Left lung (tissue), 10 donors: ENCODE results near the gene AQP11. TPM values are rescaled to one million over a fixed set of nuclear protein-coding genes. Genes with fewer than 3 reads are reported as not detected.
A peak's percentile ranks its signal among the peaks of the same experiment; 100 is the strongest.

Source experiments
- ATAC-seq: fragments of 200-7000 bp; cut with Tn5 transposase; one replicate; pipeline ENCODE4 v1.9.1; 2020; ENCODE audit warnings: moderate library complexity
- DNase-seq, 4 donors: peaks; one replicate each; pipeline ENCODE4 v3.0.0-alpha.2; 2013 to 2020
- H3K27ac ChIP-seq, 2 donors: fragments of 200-600 bp; sonication (generic) in 1 of 2; one replicate each; pipeline versions ENCODE4 v1.5.0 to v1.8.0; 2020 to 2021
- H3K27me3 ChIP-seq, 2 donors: fragments of 200-600 bp; sonication (generic) in 1 of 2; one replicate each; pipeline versions ENCODE4 v1.5.0 to v1.8.0; 2020 to 2021
- H3K36me3 ChIP-seq, 2 donors: fragments of 200-600 bp; sonication (generic) in 1 of 2; one replicate each; pipeline versions ENCODE4 v1.5.0 to v1.8.0; 2020 to 2021
- H3K4me1 ChIP-seq, 2 donors: fragments of 200-600 bp; one replicate each; pipeline ENCODE4 v1.8.0; 2021
- H3K4me3 ChIP-seq, 2 donors: fragments of 200-600 bp; sonication (generic) in 1 of 2; one replicate each; pipeline versions ENCODE4 v1.5.0 to v1.8.0; 2020 to 2021; ENCODE audit warnings: mild to moderate bottlenecking in 1 of 2
- H3K9me3 ChIP-seq, 2 donors: fragments of 200-600 bp; sonication (generic) in 1 of 2; one replicate each; pipeline versions ENCODE4 v1.5.0 to v1.8.0; 2020 to 2021
- CTCF ChIP-seq, 2 donors: fragments of 200-600 bp; sonication (generic) in 1 of 2; IDR thresholded peaks; one replicate each; pipeline versions ENCODE4 v1.5.0 to v1.8.0; 2021; ENCODE audit warnings: antibody characterized with exemption in 2 of 2
- intact Hi-C, 2 donors: fragments of 100-400 bp; cut with DNase I; formaldehyde crosslinking; loops; one replicate each; pipeline versions ENCODE4 v1.11.2 to v1.14.2; 2022
- polyA plus RNA-seq, 6 donors: library from polyadenylated mRNA; unstranded; fragments of 120-200 nt; gene quantifications; one replicate each; pipeline ENCODE4 v1.2.1, GENCODE V29; 2013; ENCODE audit not compliant: insufficient read length in 6 of 6
- total RNA-seq, 2 donors: library from RNA; stranded (reverse); fragmentation: NEBNext Ultra II Directional; extraction: Animal tissue kit (Norgen Biotek cat#: 25700); gene quantifications; one replicate each; pipeline ENCODE4 v1.2.1, GENCODE V29; 2021
- donor health status: DM: no; HTN: yes; CAD: no.
- donor health status: DM: no; HTN: no; CAD: no.

AQP11 gene
- total and polyA plus RNA-seq, 8 donors: 0.94 to 3.4 (median 3.0) TPM

- Histone ChIP-seq H3K27ac (peak overlapping the region in 1 of 2 donors; percentile 85), H3K4me3 (peak overlapping the region; percentile 80 to 84), H3K4me1 (peaks cover 6 to 37% of the 10 kb centered on the region in 2 donors), H3K36me3 (peaks cover 0 to 3% of the 10 kb centered on the region in 2 donors), H3K27me3 (no peaks in the 10 kb centered on the region), H3K9me3 (peaks cover 0 to 5% of the 10 kb centered on the region in 2 donors)
- no peak for TF ChIP-seq CTCF (IDR thresholded peaks at IDR 0.05)
- no peak for DNase-seq
- no peak for ATAC-seq
- intact Hi-C loops: no loop called here
Observed at GRCh38 chr11:77636731-77637344, 47.1 kb downstream of the AQP11 start.

- ATAC-seq (peak; percentile 99), DNase-seq (peak; percentile 84 to 92 (median 87))
- intact Hi-C loops: no loop called here
- no peak for TF ChIP-seq CTCF (IDR thresholded peaks at IDR 0.05)
- H3K9me3 ChIP-seq: peaks cover 0 to 5% of the 10 kb centered on the region in 2 donors
- H3K27ac ChIP-seq: peak within 1 kb of the TSS; percentile 66 to 85
- H3K36me3 ChIP-seq: peaks cover 0 to 3% of the 10 kb centered on the region in 2 donors
- peaks cover 6 to 37% of the 10 kb centered on the region in 2 donors for H3K4me1 ChIP-seq
- H3K4me3 ChIP-seq: peak within 1 kb of the TSS; percentile 80 to 84
- H3K27me3 ChIP-seq: no peaks in the 10 kb centered on the region
Observed at GRCh38 chr11:77637345-77638165, 47.8 kb downstream of the AQP11 start, which contains the start of gene CLNS1A. Gene CLNS1A, minus strand, starts transcription at chr11:77637794. Its CDS starts 80 bp downstream, at chr11:77637714.

GRCh38 chr11:77642228-77642627 lies 52.5 kb downstream of the AQP11 start:
- H3K9me3 ChIP-seq: peaks cover 0 to 5% of the 10 kb centered on the region in 2 donors
- H3K27me3 ChIP-seq: no peaks in the 10 kb centered on the region
- no peak overlapping the region for H3K27ac ChIP-seq
- no peak for TF ChIP-seq CTCF (IDR thresholded peaks at IDR 0.05)
- DNase-seq (no peak), ATAC-seq (no peak)
- H3K4me1 ChIP-seq: no peaks in the 10 kb centered on the region
- no peaks in the 10 kb centered on the region for H3K36me3 ChIP-seq
- intact Hi-C loops: no loop called here
- no peak overlapping the region for H3K4me3 ChIP-seq

GRCh38 chr11:77644887-77645286 lies 55.1 kb downstream of the AQP11 start:
- intact Hi-C loops: no loop called here

More at GRCh38 chr11:77644887-77645286, 55.1 kb downstream of the AQP11 start:
- TF ChIP-seq CTCF (IDR thresholded peaks at IDR 0.05): no peak
- ATAC-seq (no peak), DNase-seq (no peak)
- H3K27me3 ChIP-seq: no peaks in the 10 kb centered on the region
- no peak overlapping the region for H3K27ac ChIP-seq
- no peaks in the 10 kb centered on the region for H3K36me3 ChIP-seq
- no peak overlapping the region for H3K4me3 ChIP-seq
- H3K9me3 ChIP-seq: peaks cover 0 to 5% of the 10 kb centered on the region in 2 donors
- no peaks in the 10 kb centered on the region for H3K4me1 ChIP-seq
